WTC11 (cell line): ENCODE measurements around the gene SLC37A1. TPM values are rescaled to one million over a fixed set of nuclear protein-coding genes. Genes with fewer than 3 reads are reported as not detected.

Source experiments
- ATAC-seq: fragments of 200-7000 bp; cut with Tn5 transposase; 2 replicates; pipeline ENCODE4 v1.10.0; 2021; ENCODE audit warnings: mild to moderate bottlenecking, moderate library complexity
- CTCF ChIA-PET: fragments of 300-600 bp; sonication (Branson Sonifier 250); formaldehyde crosslinking; loops from one replicate; lab custom pipeline; 2021; ENCODE audit warnings: antibody characterized with exemption; lab: Charles Lee
- POLR2A ChIA-PET: fragments of 350-600 bp; sonication (Branson Sonifier 250); formaldehyde crosslinking; loops from one replicate; lab custom pipeline; 2021; ENCODE audit warnings: antibody characterized with exemption; lab: Charles Lee
- DNase-seq: peaks from one replicate; pipeline ENCODE4 v3.0.0; 2021; ENCODE audit warnings: low spot score
- H3K27ac Mint-ChIP-seq: 2 replicates; pipeline ENCODE4 v1.8.0; 2021; ENCODE audit warnings: mixed read lengths
- H3K27me3 Mint-ChIP-seq: 2 replicates; pipeline ENCODE4 v1.8.0; 2021; ENCODE audit warnings: low read depth, mild to moderate bottlenecking, moderate library complexity, mixed read lengths
- H3K36me3 Mint-ChIP-seq: 2 replicates; pipeline ENCODE4 v1.8.0; 2021; ENCODE audit warnings: mixed read lengths
- H3K4me1 Mint-ChIP-seq: 2 replicates; pipeline ENCODE4 v1.8.0; 2022; ENCODE audit warnings: mixed read lengths
- H3K4me3 Mint-ChIP-seq: 2 replicates; pipeline ENCODE4 v1.8.0; 2021; ENCODE audit warnings: mild to moderate bottlenecking, moderate library complexity, mixed read lengths
- H3K9me3 Mint-ChIP-seq: 2 replicates; pipeline ENCODE4 v1.8.0; 2021; ENCODE audit warnings: mixed read lengths
- CTCF ChIP-seq: fragments of 200-600 bp; IDR thresholded peaks from 2 replicates; pipeline ENCODE4 v1.8.0; 2022; ENCODE audit warnings: antibody characterized with exemption
- E2F4 ChIP-seq: sonication (generic); formaldehyde crosslinking; IDR thresholded peaks from 2 replicates; pipeline ENCODE4 v1.8.1; 2022; ENCODE audit warnings: low read depth, mild to moderate bottlenecking, moderate library complexity, missing genetic modification reagents, borderline replicate concordance
- NFE2L1 ChIP-seq: sonication (generic); formaldehyde crosslinking; IDR thresholded peaks from 2 replicates; pipeline ENCODE4 v1.8.1; 2023; ENCODE audit warnings: missing genetic modification reagents
- SOX15 ChIP-seq: fragments of 250-450 bp; sonication (Bioruptor Pico); IDR thresholded peaks from 2 replicates; pipeline ENCODE4 v1.9.0; 2021; ENCODE audit warnings: mild to moderate bottlenecking
- TEAD4 ChIP-seq: sonication (generic); formaldehyde crosslinking; IDR thresholded peaks from 2 replicates; pipeline ENCODE4 v1.8.0; 2022; ENCODE audit warnings: mild to moderate bottlenecking, missing genetic modification reagents
- ZNF423 ChIP-seq: fragments of 250-450 bp; sonication (Bioruptor Pico); IDR thresholded peaks from 2 replicates; pipeline ENCODE4 v2.1.2; 2022; ENCODE audit warnings: mild to moderate bottlenecking, moderate library complexity
- ZNF532 ChIP-seq: fragments of 250-450 bp; sonication (Bioruptor Pico); IDR thresholded peaks from 2 replicates; pipeline ENCODE4 v1.9.0; 2021; ENCODE audit warnings: mild to moderate bottlenecking, borderline replicate concordance
- total RNA-seq: library from RNA; stranded (reverse); gene quantifications from 3 replicates; pipeline ENCODE4 v1.2.3, GENCODE V29; 2021
- TF ChIP-seq, protein P1 (sequence below): fragments of 250-450 bp; sonication (Bioruptor Pico); IDR thresholded peaks from 2 replicates; pipeline ENCODE4 v1.9.0; 2021; ENCODE audit warnings: moderate library complexity, mild to moderate bottlenecking, inconsistent platforms, borderline replicate concordance
- TF ChIP-seq, protein P2 (sequence below): sonication (generic); formaldehyde crosslinking; IDR thresholded peaks from 2 replicates; pipeline ENCODE4 v1.8.1; 2023; ENCODE audit warnings: mild to moderate bottlenecking, missing genetic modification reagents
- TF ChIP-seq, protein P3 (sequence below): sonication (generic); formaldehyde crosslinking; IDR thresholded peaks from 2 replicates; pipeline ENCODE4 v1.8.1; 2022; ENCODE audit warnings: low read depth, missing genetic modification reagents, borderline replicate concordance
- TF ChIP-seq, protein P4 (sequence below): sonication (generic); formaldehyde crosslinking; IDR thresholded peaks from 2 replicates; pipeline ENCODE4 v1.8.1; 2023; ENCODE audit warnings: mild to moderate bottlenecking, missing genetic modification reagents, borderline replicate concordance

SLC37A1 gene
- total RNA-seq, 1 experiment from 2014 or later: 22.7 TPM

DNA sequence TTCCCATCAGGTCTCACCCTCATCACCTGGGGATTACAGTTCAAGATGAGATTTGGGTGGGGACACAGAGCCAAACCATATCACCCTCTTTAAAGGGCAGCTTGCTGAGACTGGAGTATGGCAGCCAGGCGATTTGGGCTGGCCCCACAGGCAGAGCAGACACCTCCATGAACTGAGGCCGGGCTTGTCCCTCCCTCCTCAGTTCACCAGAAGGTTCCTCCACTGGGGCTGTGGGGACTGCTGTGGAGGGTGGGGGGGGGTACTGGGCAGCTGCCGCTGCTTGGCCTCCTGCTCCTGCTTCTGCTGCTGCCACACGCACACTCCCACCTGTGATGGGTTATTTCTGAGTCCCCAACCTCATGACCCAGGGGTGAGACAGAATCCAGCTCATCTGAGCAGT is 85.8 kb downstream of the SLC37A1 start (continued):
- no peak for TF ChIP-seq ZNF532 (CRISPR knock-in tag)
- TF ChIP-seq, protein P1, sequence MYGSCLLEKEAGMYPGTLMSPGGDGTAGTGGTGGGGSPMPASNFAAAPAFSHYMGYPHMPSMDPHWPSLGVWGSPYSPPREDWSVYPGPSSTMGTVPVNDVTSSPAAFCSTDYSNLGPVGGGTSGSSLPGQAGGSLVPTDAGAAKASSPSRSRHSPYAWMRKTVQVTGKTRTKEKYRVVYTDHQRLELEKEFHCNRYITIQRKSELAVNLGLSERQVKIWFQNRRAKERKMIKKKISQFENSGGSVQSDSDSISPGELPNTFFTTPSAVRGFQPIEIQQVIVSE (CRISPR knock-in tag): no peak
- TF ChIP-seq, all 79 proteins: peak for 0

DNA sequence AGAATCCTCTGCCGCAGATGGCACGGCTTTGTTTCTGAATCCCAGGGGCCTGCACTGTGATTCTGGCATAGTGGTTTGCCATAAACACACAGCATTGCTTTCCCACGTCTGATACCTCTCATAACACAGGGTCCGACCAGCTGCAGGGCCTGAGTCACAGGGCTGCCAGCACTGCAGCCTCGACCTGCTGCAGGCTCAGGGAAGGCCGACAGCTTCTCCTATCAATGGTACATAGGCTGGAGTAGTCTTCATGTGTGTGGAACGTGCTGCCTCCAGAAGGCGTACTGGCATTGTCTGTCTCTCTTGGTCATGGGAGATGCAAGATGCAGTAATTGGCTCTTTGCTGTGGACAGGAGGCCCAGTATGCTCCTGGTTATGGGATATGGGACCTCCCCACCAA is 86.3 kb downstream of the SLC37A1 start:
- Mint-ChIP-seq H3K36me3 (0 out of 2 replicates have a peak, but pooled peaks cover 5% of the 10 kb centered on the region), H3K27me3 (peaks cover 40% of the 10 kb centered on the region), H3K9me3 (peaks cover 30% of the 10 kb centered on the region), H3K4me1 (no peaks in the 10 kb centered on the region), H3K4me3 (no peak overlapping the region), H3K27ac (no peak overlapping the region)
- ChIA-PET POLR2A (no interaction called here), CTCF (no interaction called here)
- TF ChIP-seq, protein P2, sequence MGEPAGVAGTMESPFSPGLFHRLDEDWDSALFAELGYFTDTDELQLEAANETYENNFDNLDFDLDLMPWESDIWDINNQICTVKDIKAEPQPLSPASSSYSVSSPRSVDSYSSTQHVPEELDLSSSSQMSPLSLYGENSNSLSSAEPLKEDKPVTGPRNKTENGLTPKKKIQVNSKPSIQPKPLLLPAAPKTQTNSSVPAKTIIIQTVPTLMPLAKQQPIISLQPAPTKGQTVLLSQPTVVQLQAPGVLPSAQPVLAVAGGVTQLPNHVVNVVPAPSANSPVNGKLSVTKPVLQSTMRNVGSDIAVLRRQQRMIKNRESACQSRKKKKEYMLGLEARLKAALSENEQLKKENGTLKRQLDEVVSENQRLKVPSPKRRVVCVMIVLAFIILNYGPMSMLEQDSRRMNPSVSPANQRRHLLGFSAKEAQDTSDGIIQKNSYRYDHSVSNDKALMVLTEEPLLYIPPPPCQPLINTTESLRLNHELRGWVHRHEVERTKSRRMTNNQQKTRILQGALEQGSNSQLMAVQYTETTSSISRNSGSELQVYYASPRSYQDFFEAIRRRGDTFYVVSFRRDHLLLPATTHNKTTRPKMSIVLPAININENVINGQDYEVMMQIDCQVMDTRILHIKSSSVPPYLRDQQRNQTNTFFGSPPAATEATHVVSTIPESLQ (CRISPR knock-in tag): no peak
- ATAC-seq (no peak), DNase-seq (no peak)

- H3K4me3 Mint-ChIP-seq: no peak overlapping the region
- H3K4me1 Mint-ChIP-seq: peaks cover 5% of the 10 kb centered on the region
- ATAC-seq (no peak), DNase-seq (no peak)
- ChIA-PET CTCF (interaction anchor here (1.4 kb wide), 1 partner anchor 8 kb away, joined by 5 read pairs; no protein-coding TSS in a partner anchor), POLR2A (no interaction called here)
- H3K9me3 Mint-ChIP-seq: peaks cover 45% of the 10 kb centered on the region
- peaks cover 10% of the 10 kb centered on the region for H3K36me3 Mint-ChIP-seq
- no peak for TF ChIP-seq NFE2L1 (CRISPR knock-in tag)
- TF ChIP-seq, protein P3, sequence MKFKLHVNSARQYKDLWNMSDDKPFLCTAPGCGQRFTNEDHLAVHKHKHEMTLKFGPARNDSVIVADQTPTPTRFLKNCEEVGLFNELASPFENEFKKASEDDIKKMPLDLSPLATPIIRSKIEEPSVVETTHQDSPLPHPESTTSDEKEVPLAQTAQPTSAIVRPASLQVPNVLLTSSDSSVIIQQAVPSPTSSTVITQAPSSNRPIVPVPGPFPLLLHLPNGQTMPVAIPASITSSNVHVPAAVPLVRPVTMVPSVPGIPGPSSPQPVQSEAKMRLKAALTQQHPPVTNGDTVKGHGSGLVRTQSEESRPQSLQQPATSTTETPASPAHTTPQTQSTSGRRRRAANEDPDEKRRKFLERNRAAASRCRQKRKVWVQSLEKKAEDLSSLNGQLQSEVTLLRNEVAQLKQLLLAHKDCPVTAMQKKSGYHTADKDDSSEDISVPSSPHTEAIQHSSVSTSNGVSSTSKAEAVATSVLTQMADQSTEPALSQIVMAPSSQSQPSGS: no peak
- TF ChIP-seq CTCF: no peak
- no peak overlapping the region for H3K27ac Mint-ChIP-seq
- peaks cover 42% of the 10 kb centered on the region for H3K27me3 Mint-ChIP-seq
Observed at GRCh38 chr21:42601656-42602055, 88.0 kb downstream of the SLC37A1 start.

DNA sequence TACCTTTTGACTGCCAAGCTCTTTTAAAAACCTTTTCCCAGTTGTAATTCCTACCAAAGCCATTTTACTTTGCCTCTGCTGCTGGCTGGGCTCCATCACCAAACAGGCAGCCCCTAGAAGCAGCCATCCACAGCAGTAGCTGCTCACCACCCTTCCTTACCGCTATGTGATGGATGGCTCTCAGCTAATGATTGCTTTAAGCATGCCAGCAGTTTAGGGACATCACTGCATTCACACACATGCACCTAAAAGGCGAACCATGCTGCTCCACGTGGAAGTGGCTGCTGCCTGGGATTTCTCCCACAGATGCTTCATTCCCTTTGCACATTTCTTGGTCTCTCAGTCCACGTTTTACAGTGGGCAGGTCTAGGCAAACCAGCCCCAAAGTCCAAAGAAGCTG is 93.5 kb downstream of the SLC37A1 start:
- H3K36me3 Mint-ChIP-seq: peaks cover 10% of the 10 kb centered on the region
- H3K27ac Mint-ChIP-seq: no peak overlapping the region
- no peak overlapping the region for H3K4me3 Mint-ChIP-seq
- peaks cover 5% of the 10 kb centered on the region for H3K4me1 Mint-ChIP-seq
- CTCF ChIA-PET: interaction anchor here (0.7 kb wide), 2 partner anchors 11 to 25 kb away, joined by 3 to 4 read pairs; no protein-coding TSS in a partner anchor
- peaks cover 52% of the 10 kb centered on the region for H3K9me3 Mint-ChIP-seq
- peaks cover 33% of the 10 kb centered on the region for H3K27me3 Mint-ChIP-seq
- no peak for DNase-seq
- no peak for ATAC-seq
- POLR2A ChIA-PET: no interaction called here
- TF ChIP-seq E2F4 (CRISPR knock-in tag) (no peak), ZNF423 (CRISPR knock-in tag) (no peak), TEAD4 (CRISPR knock-in tag) (no peak), SOX15 (CRISPR knock-in tag) (no peak)
- TF ChIP-seq, protein P3: no peak
- TF ChIP-seq, protein P4, sequence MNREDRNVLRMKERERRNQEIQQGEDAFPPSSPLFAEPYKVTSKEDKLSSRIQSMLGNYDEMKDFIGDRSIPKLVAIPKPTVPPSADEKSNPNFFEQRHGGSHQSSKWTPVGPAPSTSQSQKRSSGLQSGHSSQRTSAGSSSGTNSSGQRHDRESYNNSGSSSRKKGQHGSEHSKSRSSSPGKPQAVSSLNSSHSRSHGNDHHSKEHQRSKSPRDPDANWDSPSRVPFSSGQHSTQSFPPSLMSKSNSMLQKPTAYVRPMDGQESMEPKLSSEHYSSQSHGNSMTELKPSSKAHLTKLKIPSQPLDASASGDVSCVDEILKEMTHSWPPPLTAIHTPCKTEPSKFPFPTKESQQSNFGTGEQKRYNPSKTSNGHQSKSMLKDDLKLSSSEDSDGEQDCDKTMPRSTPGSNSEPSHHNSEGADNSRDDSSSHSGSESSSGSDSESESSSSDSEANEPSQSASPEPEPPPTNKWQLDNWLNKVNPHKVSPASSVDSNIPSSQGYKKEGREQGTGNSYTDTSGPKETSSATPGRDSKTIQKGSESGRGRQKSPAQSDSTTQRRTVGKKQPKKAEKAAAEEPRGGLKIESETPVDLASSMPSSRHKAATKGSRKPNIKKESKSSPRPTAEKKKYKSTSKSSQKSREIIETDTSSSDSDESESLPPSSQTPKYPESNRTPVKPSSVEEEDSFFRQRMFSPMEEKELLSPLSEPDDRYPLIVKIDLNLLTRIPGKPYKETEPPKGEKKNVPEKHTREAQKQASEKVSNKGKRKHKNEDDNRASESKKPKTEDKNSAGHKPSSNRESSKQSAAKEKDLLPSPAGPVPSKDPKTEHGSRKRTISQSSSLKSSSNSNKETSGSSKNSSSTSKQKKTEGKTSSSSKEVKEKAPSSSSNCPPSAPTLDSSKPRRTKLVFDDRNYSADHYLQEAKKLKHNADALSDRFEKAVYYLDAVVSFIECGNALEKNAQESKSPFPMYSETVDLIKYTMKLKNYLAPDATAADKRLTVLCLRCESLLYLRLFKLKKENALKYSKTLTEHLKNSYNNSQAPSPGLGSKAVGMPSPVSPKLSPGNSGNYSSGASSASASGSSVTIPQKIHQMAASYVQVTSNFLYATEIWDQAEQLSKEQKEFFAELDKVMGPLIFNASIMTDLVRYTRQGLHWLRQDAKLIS (CRISPR knock-in tag): no peak
